ENCODE measurements around the gene SALL4. TPM values are rescaled to one million over a fixed set of nuclear protein-coding genes. Genes with fewer than 3 reads are reported as not detected.

The SALL4 gene
- total and polyA plus RNA-seq, 9 of the 15 experiments (the other 6 are each of a cell fraction or from before 2014, with no cell fraction given), result 0.03 to 0.07 TPM; not detected in 7

DNA sequence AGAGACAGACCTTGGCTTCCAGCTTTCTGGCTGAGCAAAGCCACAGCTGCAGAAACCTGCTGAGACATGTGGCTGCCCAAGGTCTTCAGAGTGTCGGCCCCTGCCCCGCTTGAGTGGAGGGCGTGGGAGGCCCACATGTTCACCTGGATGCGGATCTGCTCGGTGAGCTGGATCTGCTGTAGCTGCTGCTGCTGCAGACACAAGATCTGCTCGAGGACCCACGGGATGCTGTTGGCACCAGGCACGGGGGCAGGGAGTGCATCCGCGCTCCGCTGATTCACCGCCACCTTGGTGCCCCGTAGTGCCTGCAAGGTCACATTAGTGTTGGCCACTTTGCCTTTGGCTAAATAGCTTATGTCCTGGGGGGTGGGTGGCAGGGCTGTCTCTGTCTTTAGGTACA lies 10.7 kb downstream of the SALL4 start (continued):
- TF ChIP-seq ZNF609 (CRISPR knock-in tag; IDR thresholded peaks at IDR 0.05; ENCODE audit: borderline replicate concordance) (no peak), HMBOX1 (IDR thresholded peaks at IDR 0.05) (no peak), ZBTB17 (CRISPR knock-in tag; IDR thresholded peaks at IDR 0.05) (no peak), HLTF (IDR thresholded peaks at IDR 0.05) (no peak), HDAC1 (IDR thresholded peaks at IDR 0.05) (no peak), MED1 (CRISPR knock-in tag; IDR thresholded peaks at IDR 0.05; ENCODE audit: borderline replicate concordance) (no peak), HNRNPL (IDR thresholded peaks at IDR 0.05; ENCODE audit: low read depth, low read length) (no peak)

Measured in K562 (cell line).